Keratinocyte (primary cell): Measurements from ENCODE around the gene TBC1D12. TPM values are rescaled to one million over a fixed set of nuclear protein-coding genes. Genes with fewer than 3 reads are reported as not detected.

Experiments
- DNase-seq: peaks from one replicate; pipeline ENCODE4 v3.0.0-alpha.2; 2011; ENCODE audit warnings: low read depth, missing footprints, low spot score
- FAIRE-seq: peaks from 2 replicates; lab custom pipeline; 2011; peaks lifted over from hg19 to GRCh38; lab: Jason Lieb, UNC
- H2AFZ ChIP-seq: 2 replicates; pipeline ENCODE4 v1.6.0; 2012; ENCODE audit warnings: low read length, control low read depth, inconsistent platforms; ENCODE audit not compliant: control insufficient read depth
- H3K27ac ChIP-seq: 2 replicates; pipeline ENCODE4 v1.5.1; 2011; ENCODE audit warnings: low read length; ENCODE audit not compliant: control insufficient read depth, insufficient read depth
- H3K27me3 ChIP-seq: 3 replicates; pipeline ENCODE4 v1.6.0; 2011; ENCODE audit warnings: low read length; ENCODE audit not compliant: control insufficient read depth, insufficient read depth; ENCODE audit errors: extremely low read depth
- H3K36me3 ChIP-seq, 2 experiments: 2 replicates in 1 of 2; 3 replicates in 1 of 2; pipeline ENCODE4 v1.5.1; 2011; ENCODE audit warnings: low read length in 2 of 2, mild to moderate bottlenecking in 1 of 2; ENCODE audit not compliant: control insufficient read depth in 2 of 2, insufficient read depth in 2 of 2; ENCODE audit errors: extremely low read depth in 1 of 2
- H3K4me1 ChIP-seq: 3 replicates; pipeline ENCODE4 v1.5.1; 2011; ENCODE audit warnings: low read length; ENCODE audit not compliant: control insufficient read depth, insufficient read depth; ENCODE audit errors: extremely low read depth
- H3K4me2 ChIP-seq: 3 replicates; pipeline ENCODE4 v1.6.0; 2011; ENCODE audit warnings: low read depth, low read length; ENCODE audit not compliant: control insufficient read depth, insufficient read depth; ENCODE audit errors: extremely low read depth
- H3K4me3 ChIP-seq, 3 experiments: fragments of 200-600 bp in 1 of 3; sonication (generic) in 1 of 3; 2 replicates in 2 of 3; 3 replicates in 1 of 3; pipeline ENCODE4 v1.5.1; 2011 to 2016; ENCODE audit warnings: low read length in 3 of 3, mild to moderate bottlenecking in 3 of 3, control low read depth in 2 of 3, inconsistent platforms in 1 of 3, low read depth in 1 of 3, mixed read lengths in 1 of 3, mixed run types in 1 of 3, moderate library complexity in 1 of 3; ENCODE audit not compliant: control insufficient read depth in 2 of 3, insufficient read depth in 2 of 3; ENCODE audit errors: extremely low read depth in 1 of 3
- H3K79me2 ChIP-seq: 2 replicates; pipeline ENCODE4 v1.6.0; 2012; ENCODE audit warnings: low read length; ENCODE audit not compliant: control insufficient read depth, insufficient read depth
- H3K9ac ChIP-seq: 3 replicates; pipeline ENCODE4 v1.6.0; 2011; ENCODE audit warnings: low read length; ENCODE audit not compliant: control insufficient read depth, insufficient read depth; ENCODE audit errors: extremely low read depth
- H3K9me1 ChIP-seq: 3 replicates; pipeline ENCODE4 v1.6.0; 2011; ENCODE audit warnings: low read length; ENCODE audit not compliant: control insufficient read depth, insufficient read depth; ENCODE audit errors: extremely low read depth
- H3K9me3 ChIP-seq: 2 replicates; pipeline ENCODE4 v1.5.1; 2012; ENCODE audit warnings: low read depth, low read length; ENCODE audit not compliant: control insufficient read depth
- H4K20me1 ChIP-seq: 3 replicates; pipeline ENCODE4 v1.6.0; 2011; ENCODE audit warnings: low read length; ENCODE audit not compliant: control insufficient read depth, insufficient read depth; ENCODE audit errors: extremely low read depth
- CTCF ChIP-seq, 3 experiments: IDR thresholded peaks in 1 of 3; conservative IDR thresholded peaks in 1 of 3; optimal IDR thresholded peaks in 1 of 3; 2 replicates in 2 of 3; 3 replicates in 1 of 3; pipeline versions ENCODE3 to v1.5.1; 2011; ENCODE audit warnings: low read length in 3 of 3, mild to moderate bottlenecking in 3 of 3, moderate library complexity in 2 of 3, control low read depth in 1 of 3, inconsistent platforms in 1 of 3; ENCODE audit not compliant: insufficient read depth in 2 of 3; ENCODE audit errors: extremely low read depth in 1 of 3
- EZH2 ChIP-seq: IDR thresholded peaks from one replicate; pipeline ENCODE4 v1.6.1; 2012; ENCODE audit warnings: inconsistent platforms, mild to moderate bottlenecking, low read length, moderate library complexity
- dilution Hi-C: fragments of 300-500 bp; cut with MboI; formaldehyde crosslinking; loops from one replicate; pipeline ENCODE4 v1.7.0; 2020; ENCODE audit warnings: low sequenced_read_pairs; ENCODE audit not compliant: extremely low pct_ligation_motif_present
- polyA plus RNA-seq, 5 experiments: library from polyadenylated mRNA; depleted of rRNA in 3 of 5; stranded (reverse) in 3 of 5; stranded (forward) in 1 of 5; unstranded in 1 of 5; fragments of >200 nt; gene quantifications; 1 replicate in 1 of 5; 2 replicates in 3 of 5; 3 replicates in 1 of 5; pipeline versions ENCODE4 v1.2.1 to v1.2.3, GENCODE V29; 2011 to 2012; ENCODE audit warnings: missing spikeins in 2 of 5, low read depth in 1 of 5, low replicate concordance in 1 of 5

Gene TBC1D12
- polyA plus RNA-seq, 1 donor (not counting 4 experiments of a cell fraction or from before 2014, with no cell fraction given): 7.0 TPM

GRCh38 chr10:94355841-94356240, 46.5 kb upstream of the TBC1D12 start:
- no peak for TF ChIP-seq CTCF (optimal IDR thresholded peaks at IDR 0.05 in 1 of 3, IDR thresholded peaks at IDR 0.05 in 1 of 3, conservative IDR thresholded peaks at IDR 0.05 in 1 of 3; ENCODE audit: extremely low read depth in 1 of 3, insufficient read depth in 2 of 3, low read length in 3 of 3)
- no peak for TF ChIP-seq EZH2
- Histone ChIP-seq H3K27me3 (no peaks in the 10 kb centered on the region), H3K4me1 (peaks cover 5% of the 10 kb centered on the region), H3K36me3 (peaks cover 14 to 29% of the 10 kb centered on the region in 2 experiments), H3K9ac (no peak overlapping the region), H2AFZ (no peak overlapping the region), H3K27ac (no peak overlapping the region), H3K9me3 (no peaks in the 10 kb centered on the region), H4K20me1 (no peaks in the 10 kb centered on the region), H3K4me3 (no peak overlapping the region), H3K4me2 (no peak overlapping the region), H3K79me2 (peaks cover 22% of the 10 kb centered on the region), H3K9me1 (no peaks in the 10 kb centered on the region)
- no peak for FAIRE-seq
- dilution Hi-C loops: no loop called here
- no peak for DNase-seq

DNA sequence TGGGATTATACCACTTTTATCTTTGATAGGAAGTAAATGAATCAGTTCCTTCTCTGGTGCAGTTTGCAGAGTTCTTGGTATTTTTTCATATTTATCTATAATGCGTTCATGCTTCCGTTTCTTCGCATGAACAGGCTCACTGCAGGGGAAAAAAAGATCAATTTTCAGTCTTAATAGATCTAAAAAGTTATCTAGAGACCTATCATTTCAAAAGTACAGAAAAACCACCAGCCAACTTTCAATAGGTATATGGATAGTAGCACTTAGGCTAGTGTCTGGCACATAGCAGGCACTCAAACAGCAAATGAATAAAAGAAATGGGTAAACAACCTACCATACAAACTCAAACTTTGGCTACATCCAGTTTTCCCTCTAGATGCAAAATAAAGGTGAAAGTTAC, 45.1 kb upstream of the TBC1D12 start:
- DNase-seq (no peak), FAIRE-seq (no peak)
- peaks cover 35% of the 10 kb centered on the region for H3K79me2 ChIP-seq
- H3K27ac ChIP-seq: no peak overlapping the region
- H3K4me1 ChIP-seq: peaks cover 16% of the 10 kb centered on the region
- no peak overlapping the region for H3K9ac ChIP-seq
- H2AFZ ChIP-seq: no peak overlapping the region
- H3K36me3 ChIP-seq: peaks cover 12 to 18% of the 10 kb centered on the region in 2 experiments
- peaks cover 2% of the 10 kb centered on the region for H4K20me1 ChIP-seq
- H3K4me2 ChIP-seq: no peak overlapping the region
- dilution Hi-C loops: no loop called here
- H3K27me3 ChIP-seq: no peaks in the 10 kb centered on the region
- TF ChIP-seq CTCF (optimal IDR thresholded peaks at IDR 0.05 in 1 of 3, IDR thresholded peaks at IDR 0.05 in 1 of 3, conservative IDR thresholded peaks at IDR 0.05 in 1 of 3; ENCODE audit: extremely low read depth in 1 of 3, insufficient read depth in 2 of 3, low read length in 3 of 3) (no peak), EZH2 (no peak)
- no peak overlapping the region for H3K4me3 ChIP-seq
- H3K9me3 ChIP-seq: no peaks in the 10 kb centered on the region
- H3K9me1 ChIP-seq: no peaks in the 10 kb centered on the region
